CD14-positive monocyte (primary cell): ENCODE results near the gene XCR1. TPM values are rescaled to one million over a fixed set of nuclear protein-coding genes. Genes with fewer than 3 reads are reported as not detected.

Experiments
- DNase-seq, 3 donors: peaks; one replicate each; pipeline ENCODE4 v3.0.0-alpha.2; 2011 to 2022
- H2AFZ ChIP-seq: 2 replicates; pipeline ENCODE4 v1.6.0; 2012; ENCODE audit warnings: mild to moderate bottlenecking, low read depth, low read length, inconsistent platforms; ENCODE audit not compliant: insufficient read depth, poor library complexity, severe bottlenecking
- H3K27ac ChIP-seq, 2 donors: 1 replicate in 1 of 2; 2 replicates in 1 of 2; pipeline ENCODE4 v1.5.1; 2012 to 2013; ENCODE audit warnings: low read length in 2 of 2, control low read depth in 1 of 2, inconsistent platforms in 1 of 2, low read depth in 1 of 2, mild to moderate bottlenecking in 1 of 2
- H3K27me3 ChIP-seq, 2 donors: one replicate each; pipeline versions ENCODE4 v1.6.0 to v1.6.1; 2011 to 2013; ENCODE audit warnings: low read length in 2 of 2; ENCODE audit not compliant: control insufficient read depth in 2 of 2, insufficient read depth in 2 of 2
- H3K36me3 ChIP-seq, 2 donors: replicated peaks in 1 of 2; 1 replicate in 1 of 2; 2 replicates in 1 of 2; pipeline versions ENCODE4 v1.5.1 to v1.6.1; 2012 to 2013; ENCODE audit warnings: low read length in 2 of 2, control low read depth in 1 of 2, inconsistent platforms in 1 of 2, mild to moderate bottlenecking in 1 of 2; ENCODE audit not compliant: insufficient read depth in 2 of 2, control insufficient read depth in 1 of 2
- H3K4me1 ChIP-seq, 2 donors: 1 replicate in 1 of 2; 2 replicates in 1 of 2; pipeline versions ENCODE4 v1.5.1 to v1.6.1; 2012 to 2013; ENCODE audit warnings: low read length in 2 of 2, control low read depth in 1 of 2, inconsistent platforms in 1 of 2, mild to moderate bottlenecking in 1 of 2, moderate library complexity in 1 of 2; ENCODE audit not compliant: insufficient read depth in 2 of 2, control insufficient read depth in 1 of 2
- H3K4me2 ChIP-seq: replicated peaks from 2 replicates; pipeline ENCODE3; 2012; ENCODE audit warnings: low read length, moderate library complexity, mild to moderate bottlenecking; ENCODE audit not compliant: poor library complexity, severe bottlenecking; ENCODE audit errors: extremely low read depth
- H3K4me3 ChIP-seq, 3 experiments: fragments of 200-600 bp in 1 of 3; sonication (generic) in 1 of 3; replicated peaks in 1 of 3; 1 replicate in 2 of 3; 2 replicates in 1 of 3; pipeline ENCODE4 v1.5.1; 2011 to 2013; ENCODE audit warnings: low read length in 3 of 3, mild to moderate bottlenecking in 3 of 3, control low read depth in 2 of 3, low read depth in 2 of 3, inconsistent platforms in 1 of 3, moderate library complexity in 1 of 3
- H3K79me2 ChIP-seq: 2 replicates; pipeline ENCODE4 v1.6.0; 2012; ENCODE audit warnings: mild to moderate bottlenecking, control low read depth, inconsistent platforms, low read length, moderate library complexity; ENCODE audit not compliant: insufficient read depth
- H3K9ac ChIP-seq: 2 replicates; pipeline ENCODE4 v1.6.0; 2017; ENCODE audit warnings: low read length, mild to moderate bottlenecking; ENCODE audit not compliant: insufficient read depth, poor library complexity, severe bottlenecking
- H3K9me3 ChIP-seq, 2 donors: replicated peaks in 1 of 2; 1 replicate in 1 of 2; 2 replicates in 1 of 2; pipeline versions ENCODE4 v1.5.1 to v1.6.1; 2012 to 2013; ENCODE audit warnings: low read length in 2 of 2, control low read depth in 1 of 2; ENCODE audit not compliant: control insufficient read depth in 1 of 2, insufficient read depth in 1 of 2
- H4K20me1 ChIP-seq: 2 replicates; pipeline ENCODE4 v1.6.0; 2012; ENCODE audit warnings: mild to moderate bottlenecking, low read length, control low read depth, moderate library complexity; ENCODE audit not compliant: insufficient read depth
- H3K27ac Mint-ChIP-seq, 7 donors: one replicate each; pipeline ENCODE4 v1.8.0; 2020; ENCODE audit warnings: mild to moderate bottlenecking in 7 of 7, mixed read lengths in 7 of 7, moderate library complexity in 6 of 7, inconsistent platforms in 2 of 7
- H3K27me3 Mint-ChIP-seq, 3 donors: one replicate each; pipeline ENCODE4 v1.8.0; 2021 to 2022; ENCODE audit warnings: low read depth in 3 of 3, mild to moderate bottlenecking in 3 of 3, mixed read lengths in 3 of 3, moderate library complexity in 3 of 3, inconsistent platforms in 1 of 3
- H3K36me3 Mint-ChIP-seq, 2 donors: one replicate each; pipeline ENCODE4 v1.8.0; 2020; ENCODE audit warnings: mixed read lengths in 2 of 2, inconsistent platforms in 1 of 2, mild to moderate bottlenecking in 1 of 2
- H3K4me1 Mint-ChIP-seq: one replicate; pipeline ENCODE4 v1.8.0; 2020; ENCODE audit warnings: mild to moderate bottlenecking, mixed read lengths
- H3K4me3 Mint-ChIP-seq, 2 donors: one replicate each; pipeline ENCODE4 v1.8.0; 2020; ENCODE audit warnings: mild to moderate bottlenecking in 2 of 2, mixed read lengths in 2 of 2, moderate library complexity in 1 of 2
- H3K9me3 Mint-ChIP-seq, 7 donors: one replicate each; pipeline ENCODE4 v1.8.0; 2020 to 2022; ENCODE audit warnings: mixed read lengths in 7 of 7, mild to moderate bottlenecking in 6 of 7, moderate library complexity in 6 of 7, inconsistent platforms in 2 of 7
- CTCF ChIP-seq: fragments of 200-600 bp; IDR thresholded peaks from one replicate; pipeline ENCODE4 v1.8.0; 2022; ENCODE audit warnings: antibody characterized with exemption, mild to moderate bottlenecking
- WGBS: methylation state at CpG from one replicate; pipeline ENCODE4 v1.1.5; 2013; ENCODE audit warnings: missing lambda C conversion rate; ENCODE audit not compliant: insufficient coverage; 5-methylcytosine and 5-hydroxymethylcytosine counted together
- intact Hi-C, 2 donors: fragments of 100-400 bp; cut with micrococcal nuclease; formaldehyde crosslinking; loops; one replicate each; pipeline versions ENCODE4 v1.15.0 to v1.15.1; 2023
- polyA plus RNA-seq, 3 donors: library from polyadenylated mRNA; depleted of rRNA in 1 of 3; unstranded in 2 of 3; stranded (reverse) in 1 of 3; fragments of 300-500 nt in 2 of 3; fragments of >200 nt in 1 of 3; fragmentation: Illumina TruSeq in 2 of 3; gene quantifications; 1 replicate in 2 of 3; 2 replicates in 1 of 3; pipeline ENCODE4 v1.2.3, GENCODE V29; 2012 to 2021

XCR1 gene
- polyA plus RNA-seq, 3 donors: 0.03 to 0.05 TPM; not detected in 1

GRCh38 chr3:46012246-46012645, 15.0 kb downstream of the XCR1 start:
- Histone ChIP-seq H3K79me2 (no peaks in the 10 kb centered on the region), H3K27ac (no peak overlapping the region), H3K9ac (no peak overlapping the region), H3K27me3 (no peaks in the 10 kb centered on the region), H4K20me1 (no peaks in the 10 kb centered on the region), H3K36me3 (no peaks in the 10 kb centered on the region), H3K4me1 (peaks cover 23 to 24% of the 10 kb centered on the region in 2 donors), H3K4me3 (no peak overlapping the region), H3K9me3 (no peaks in the 10 kb centered on the region), H2AFZ (no peak overlapping the region), H3K4me2 (no peak overlapping the region)
- H3K4me1 Mint-ChIP-seq: peaks cover 36% of the 10 kb centered on the region
- TF ChIP-seq CTCF: no peak
- H3K27ac Mint-ChIP-seq: no peak overlapping the region
- DNase-seq: no peak
- intact Hi-C loops: loop anchor here in 1 of 2 donors (10.0 kb wide), 1 partner anchor 53 kb away; no protein-coding TSS in a partner anchor
- H3K27me3 Mint-ChIP-seq: peaks cover 0 to 7% (median 1%) of the 10 kb centered on the region in 3 donors
- 93% methylated on average over 3 of the region's 4 CpGs for WGBS
- no peak overlapping the region for H3K4me3 Mint-ChIP-seq
- peaks cover 0 to 3% of the 10 kb centered on the region in 2 donors for H3K36me3 Mint-ChIP-seq
- H3K9me3 Mint-ChIP-seq: peaks cover 2 to 8% (median 6%) of the 10 kb centered on the region in 7 donors

GRCh38 chr3:46010519-46011113, 16.7 kb downstream of the XCR1 start:
- no CpG with 5 or more reads among the region's 2 CpGs for whole genome bisulfite sequencing
- Mint-ChIP-seq H3K36me3 (no peaks in the 10 kb centered on the region), H3K4me1 (peaks cover 29% of the 10 kb centered on the region), H3K27ac (peak overlapping the region in 1 of 7 donors; percentile 77), H3K4me3 (no peak overlapping the region), H3K27me3 (peaks cover 0 to 3% (median 1%) of the 10 kb centered on the region in 3 donors), H3K9me3 (peaks cover 0 to 8% (median 6%) of the 10 kb centered on the region in 7 donors)
- no peak overlapping the region for H3K4me2 ChIP-seq
- H3K9me3 ChIP-seq: no peaks in the 10 kb centered on the region
- no peak for TF ChIP-seq CTCF
- H3K27ac ChIP-seq: no peak overlapping the region
- intact Hi-C loops: loop anchor here in 1 of 2 donors (10.0 kb wide), 1 partner anchor 54 kb away; no protein-coding TSS in a partner anchor
- H2AFZ ChIP-seq: no peak overlapping the region
- no peak overlapping the region for H3K9ac ChIP-seq
- H3K4me1 ChIP-seq: peaks cover 7 to 19% of the 10 kb centered on the region in 2 donors
- no peaks in the 10 kb centered on the region for H3K79me2 ChIP-seq
- no peaks in the 10 kb centered on the region for H3K36me3 ChIP-seq
- no peak overlapping the region for H3K4me3 ChIP-seq
- H4K20me1 ChIP-seq: no peaks in the 10 kb centered on the region
- no peak for DNase-seq
- H3K27me3 ChIP-seq: no peaks in the 10 kb centered on the region
